ENCODE measurements around the gene HRG.

GRCh38 chr3:186671051-186671450, 5.2 kb downstream of the HRG start:
- TF ChIP-seq POLR2A (IDR thresholded peaks at IDR 0.05) (no peak), CTCF (IDR thresholded peaks at IDR 0.05) (no peak), POLR2AphosphoS5 (IDR thresholded peaks at IDR 0.05) (no peak), EP300 (IDR thresholded peaks at IDR 0.05) (no peak)

Measured in gastroesophageal sphincter (tissue), 3 donors.